Measurements from ENCODE around the gene IRF8. TPM values are rescaled to one million over a fixed set of nuclear protein-coding genes. Genes with fewer than 3 reads are reported as not detected.
A peak's percentile ranks its signal among the peaks of the same experiment; 100 is the strongest.

Gene IRF8
- total RNA-seq, 2 donors from 2014 or later, result 0.24 to 0.75 TPM

DNA sequence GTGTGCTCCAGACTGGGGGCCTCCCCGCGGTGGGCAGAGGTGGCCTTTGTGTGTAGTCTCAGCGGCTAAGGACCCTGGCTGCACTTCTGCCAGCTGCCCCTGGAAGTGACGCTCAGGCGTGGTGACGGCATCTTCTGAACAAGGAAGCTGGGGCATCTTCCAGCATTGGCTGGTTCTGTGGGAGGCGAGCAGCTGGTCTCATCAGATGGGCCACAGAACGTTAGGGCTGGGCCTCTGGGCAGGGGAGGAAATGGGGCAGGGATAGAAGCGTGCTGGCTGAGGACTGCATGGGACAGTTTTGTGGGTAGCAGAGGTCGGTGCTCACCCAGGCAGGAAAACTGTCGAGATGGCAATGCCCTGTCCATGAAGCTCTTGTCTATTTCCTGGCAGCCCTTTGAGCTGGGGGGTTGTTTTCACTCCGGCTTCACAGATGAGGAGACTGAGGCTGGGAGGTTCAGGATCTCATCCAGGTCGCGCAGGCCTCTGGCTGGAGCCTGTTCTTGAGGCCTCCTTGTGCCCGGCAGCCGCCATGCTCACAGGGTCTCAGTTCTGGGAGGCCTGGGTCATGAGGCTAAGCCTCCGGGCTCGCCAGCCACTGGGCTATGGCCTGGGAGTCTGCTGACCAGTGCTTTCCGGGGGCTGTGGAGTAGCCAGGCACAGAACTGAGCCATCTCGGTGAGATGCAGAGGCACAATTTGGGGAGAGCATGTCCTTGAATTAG is 16.3 kb downstream of the IRF8 start:
- WGBS, 2 experiments (ENCODE audit: insufficient coverage in 1 of 2, insufficient read length in 1 of 2), result 91 to 95% methylated on average over 19 to 20 of the region's 20 CpGs
- no peaks in the 10 kb centered on the region for H3K4me1 ChIP-seq (ENCODE audit: control insufficient read depth, insufficient read depth, low read length)
- H3K4me3 ChIP-seq (ENCODE audit: low read length), result no peak overlapping the region
- Mint-ChIP-seq H3K9me3 (no peaks in the 10 kb centered on the region), H3K27me3 (ENCODE audit: insufficient read depth) (no peaks in the 10 kb centered on the region), H3K36me3 (ENCODE audit: low read depth) (no peaks in the 10 kb centered on the region), H3K27ac (no peak overlapping the region), H3K4me3 (no peak overlapping the region), H3K4me1 (no peaks in the 10 kb centered on the region)
- no peaks in the 10 kb centered on the region for H3K27me3 ChIP-seq (ENCODE audit: control insufficient read depth, insufficient read depth, low read length, poor library complexity, severe bottlenecking)
- no peaks in the 10 kb centered on the region for H3K36me3 ChIP-seq (ENCODE audit: control insufficient read depth, insufficient read depth, low read length)
- no peaks in the 10 kb centered on the region for H3K9me3 ChIP-seq (ENCODE audit: control insufficient read depth, low read length)
- TF ChIP-seq, protein P1, sequence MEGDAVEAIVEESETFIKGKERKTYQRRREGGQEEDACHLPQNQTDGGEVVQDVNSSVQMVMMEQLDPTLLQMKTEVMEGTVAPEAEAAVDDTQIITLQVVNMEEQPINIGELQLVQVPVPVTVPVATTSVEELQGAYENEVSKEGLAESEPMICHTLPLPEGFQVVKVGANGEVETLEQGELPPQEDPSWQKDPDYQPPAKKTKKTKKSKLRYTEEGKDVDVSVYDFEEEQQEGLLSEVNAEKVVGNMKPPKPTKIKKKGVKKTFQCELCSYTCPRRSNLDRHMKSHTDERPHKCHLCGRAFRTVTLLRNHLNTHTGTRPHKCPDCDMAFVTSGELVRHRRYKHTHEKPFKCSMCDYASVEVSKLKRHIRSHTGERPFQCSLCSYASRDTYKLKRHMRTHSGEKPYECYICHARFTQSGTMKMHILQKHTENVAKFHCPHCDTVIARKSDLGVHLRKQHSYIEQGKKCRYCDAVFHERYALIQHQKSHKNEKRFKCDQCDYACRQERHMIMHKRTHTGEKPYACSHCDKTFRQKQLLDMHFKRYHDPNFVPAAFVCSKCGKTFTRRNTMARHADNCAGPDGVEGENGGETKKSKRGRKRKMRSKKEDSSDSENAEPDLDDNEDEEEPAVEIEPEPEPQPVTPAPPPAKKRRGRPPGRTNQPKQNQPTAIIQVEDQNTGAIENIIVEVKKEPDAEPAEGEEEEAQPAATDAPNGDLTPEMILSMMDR (conservative IDR thresholded peaks at IDR 0.05), result no peak
- no peak overlapping the region for H3K9ac ChIP-seq (ENCODE audit: extremely low read depth, low read length, poor library complexity, severe bottlenecking)
- DNase-seq, result no peak
- H3K27ac ChIP-seq (ENCODE audit: low read depth, low read length), result no peak overlapping the region

DNA sequence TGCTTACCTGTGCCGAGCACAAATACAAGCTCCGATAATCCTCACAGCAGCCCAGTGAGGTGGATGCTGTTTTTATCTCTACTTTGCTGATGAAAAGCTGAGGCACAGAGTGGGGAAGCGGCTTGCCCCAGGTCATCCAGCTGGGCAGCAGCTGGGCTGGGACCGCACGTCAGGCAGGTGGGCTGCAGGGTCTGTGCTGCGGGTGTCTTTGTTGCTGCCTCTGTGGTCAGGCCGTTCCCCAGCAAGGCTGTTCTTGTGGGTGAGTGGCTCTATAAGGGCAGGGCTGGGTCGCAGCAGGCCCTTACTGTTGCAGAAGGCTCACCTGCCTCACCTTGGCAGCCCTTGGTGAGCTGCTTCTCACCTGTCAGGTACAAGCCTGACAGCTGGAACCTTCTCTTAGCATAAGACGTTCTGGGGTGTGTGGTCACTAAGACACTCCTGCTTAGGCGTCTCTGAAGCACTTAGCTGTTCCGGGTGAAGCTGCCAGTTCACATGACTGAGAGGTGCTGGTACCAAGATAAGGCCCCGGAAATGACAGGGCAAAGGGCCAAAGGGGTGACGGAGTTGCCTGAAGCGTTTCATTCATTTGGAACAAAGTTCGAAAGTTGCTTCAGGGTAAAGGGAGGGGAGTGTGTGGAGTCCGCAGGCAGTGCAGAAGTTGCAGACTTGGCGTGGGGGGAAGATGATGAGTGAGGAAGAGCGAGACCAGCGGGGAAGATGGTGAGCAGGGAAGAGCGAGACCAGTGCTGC is 17.4 kb downstream of the IRF8 start:
- no peak overlapping the region for H3K9ac ChIP-seq (ENCODE audit: extremely low read depth, low read length, poor library complexity, severe bottlenecking)
- no peaks in the 10 kb centered on the region for H3K4me1 ChIP-seq (ENCODE audit: control insufficient read depth, insufficient read depth, low read length)
- TF ChIP-seq, protein P1 (conservative IDR thresholded peaks at IDR 0.05), result no peak
- Mint-ChIP-seq H3K9me3 (no peaks in the 10 kb centered on the region), H3K27me3 (ENCODE audit: insufficient read depth) (no peaks in the 10 kb centered on the region), H3K27ac (no peak overlapping the region), H3K4me1 (no peaks in the 10 kb centered on the region), H3K4me3 (no peak overlapping the region), H3K36me3 (ENCODE audit: low read depth) (no peaks in the 10 kb centered on the region)
- 93 to 98% methylated on average over 17 to 20 of the region's 20 CpGs for WGBS, 2 experiments (ENCODE audit: insufficient coverage in 1 of 2, insufficient read length in 1 of 2)
- H3K27ac ChIP-seq (ENCODE audit: low read depth, low read length), result no peak overlapping the region
- no peak overlapping the region for H3K4me3 ChIP-seq (ENCODE audit: low read length)
- no peaks in the 10 kb centered on the region for H3K9me3 ChIP-seq (ENCODE audit: control insufficient read depth, low read length)
- no peaks in the 10 kb centered on the region for H3K36me3 ChIP-seq (ENCODE audit: control insufficient read depth, insufficient read depth, low read length)
- H3K27me3 ChIP-seq (ENCODE audit: control insufficient read depth, insufficient read depth, low read length, poor library complexity, severe bottlenecking), result no peaks in the 10 kb centered on the region
- no peak for DNase-seq

DNA sequence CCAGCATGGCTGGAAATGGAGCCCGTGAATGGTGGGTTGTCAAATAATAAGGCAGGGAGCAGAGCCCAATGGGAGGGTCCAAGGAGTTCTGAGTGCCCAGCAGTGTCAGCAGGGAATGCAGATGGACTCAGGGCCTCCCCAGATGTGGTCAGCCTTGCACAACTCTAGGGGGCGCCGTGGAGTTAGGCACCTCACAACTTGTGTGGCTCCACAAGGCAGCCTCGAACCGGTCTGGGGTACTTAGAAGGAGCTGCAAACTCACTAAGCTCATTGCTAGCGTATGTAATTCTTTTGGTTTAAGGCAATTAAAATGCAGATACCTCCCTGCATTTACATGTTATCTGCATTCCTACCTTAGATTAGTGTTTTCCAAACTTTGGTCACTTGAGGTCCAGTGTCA is 18.1 kb downstream of the IRF8 start:
- 89 to 91% methylated on average over 6 of the region's 6 CpGs for WGBS, 2 experiments (ENCODE audit: insufficient coverage in 1 of 2, insufficient read length in 1 of 2)
- no peaks in the 10 kb centered on the region for H3K36me3 ChIP-seq (ENCODE audit: control insufficient read depth, insufficient read depth, low read length)
- Mint-ChIP-seq H3K27ac (no peak overlapping the region), H3K4me3 (no peak overlapping the region), H3K4me1 (no peaks in the 10 kb centered on the region), H3K9me3 (no peaks in the 10 kb centered on the region), H3K27me3 (ENCODE audit: insufficient read depth) (no peaks in the 10 kb centered on the region), H3K36me3 (ENCODE audit: low read depth) (no peaks in the 10 kb centered on the region)
- no peaks in the 10 kb centered on the region for H3K9me3 ChIP-seq (ENCODE audit: control insufficient read depth, low read length)
- no peaks in the 10 kb centered on the region for H3K4me1 ChIP-seq (ENCODE audit: control insufficient read depth, insufficient read depth, low read length)
- no peak overlapping the region for H3K9ac ChIP-seq (ENCODE audit: extremely low read depth, low read length, poor library complexity, severe bottlenecking)
- no peak for DNase-seq
- no peaks in the 10 kb centered on the region for H3K27me3 ChIP-seq (ENCODE audit: control insufficient read depth, insufficient read depth, low read length, poor library complexity, severe bottlenecking)
- no peak overlapping the region for H3K4me3 ChIP-seq (ENCODE audit: low read length)
- TF ChIP-seq, protein P1 (conservative IDR thresholded peaks at IDR 0.05), result peak; percentile 65
- H3K27ac ChIP-seq (ENCODE audit: low read depth, low read length), result no peak overlapping the region

Measured in endodermal cell (in vitro differentiated cells).